ENCODE measurements around the gene LMOD3. TPM values are rescaled to one million over a fixed set of nuclear protein-coding genes. Genes with fewer than 3 reads are reported as not detected.

The LMOD3 gene
- total and polyA plus RNA-seq, 2 of the 8 experiments (the other 6 are each of a cell fraction or from before 2014, with no cell fraction given): not detected

DNA sequence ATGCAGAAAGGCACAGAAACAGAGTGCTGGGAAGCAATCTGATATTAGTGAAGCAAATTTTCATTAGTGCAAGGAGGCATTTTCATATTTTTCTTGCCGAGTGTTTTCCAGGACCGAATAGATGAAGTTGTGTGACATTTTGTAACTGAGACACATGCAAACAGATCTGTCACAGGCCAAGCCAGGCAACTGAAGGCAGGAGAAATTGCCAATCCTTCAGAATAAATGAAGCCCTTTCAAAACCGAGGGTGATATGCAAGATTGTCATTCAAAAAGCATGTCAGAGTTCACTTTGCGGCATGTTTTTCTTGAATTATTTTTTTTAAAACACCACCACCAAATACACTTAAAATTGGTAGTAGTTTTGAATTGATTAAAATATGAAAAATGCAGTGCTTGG lies 6.2 kb downstream of the LMOD3 start:
- Histone ChIP-seq H3K27me3 (replicated peaks in 1 of 4; ENCODE audit: control insufficient read depth in 3 of 4, extremely low read depth in 1 of 4, insufficient read depth in 3 of 4, low read length in 3 of 4) (no peaks in the 10 kb centered on the region), H2BK12ac (ENCODE audit: low read depth, low read length) (no peak overlapping the region), H3K9ac (replicated peaks in 1 of 4; ENCODE audit: extremely low read depth in 1 of 4, low read depth in 3 of 4, low read length in 3 of 4) (no peak overlapping the region), H3K27ac (ENCODE audit: low read depth, low read length) (no peak overlapping the region), H2AFZ (ENCODE audit: low read length) (no peak overlapping the region), H3K18ac (ENCODE audit: extremely low read depth, low read length) (no peak overlapping the region), H2BK120ac (replicated peaks; ENCODE audit: low read depth, low read length) (no peak overlapping the region), H3K4ac (replicated peaks; ENCODE audit: insufficient read length, low read depth, low read length) (no peak overlapping the region), H3K56ac (replicated peaks; ENCODE audit: insufficient read length, low read depth, low read length) (no peak overlapping the region), H3K36me3 (ENCODE audit: control insufficient read depth in 2 of 4, insufficient read depth in 4 of 4, low read length in 3 of 4) (no peaks in the 10 kb centered on the region), H2AK5ac (ENCODE audit: low read depth, low read length) (no peak overlapping the region), H2BK20ac (ENCODE audit: low read length) (no peak overlapping the region), H3K14ac (ENCODE audit: insufficient read length) (no peak overlapping the region), H2BK15ac (ENCODE audit: low read length) (no peak overlapping the region), H3K79me1 (ENCODE audit: low read depth, low read length) (no peaks in the 10 kb centered on the region), H3K4me1 (replicated peaks in 1 of 4; ENCODE audit: control insufficient read depth in 3 of 4, insufficient read depth in 4 of 4, low read length in 3 of 4) (peaks cover 0 to under 1% (median under 1%) of the 10 kb centered on the region in 4 experiments; a peak in 2 of 7 replicates), H3K23ac (ENCODE audit: insufficient read length) (no peak overlapping the region), H3K9me3 (ENCODE audit: insufficient read depth in 2 of 2, low read depth in 1 of 2, low read length in 1 of 2) (no peaks in the 10 kb centered on the region), H4K5ac (ENCODE audit: insufficient read length, low read depth, low read length) (no peak overlapping the region), H4K91ac (replicated peaks; ENCODE audit: insufficient read length, low read length) (no peak overlapping the region), H3K4me2 (ENCODE audit: insufficient read depth in 1 of 2, low read depth in 2 of 2, low read length in 2 of 2) (no peak overlapping the region), H4K8ac (ENCODE audit: extremely low read depth, insufficient read depth, low read length) (no peak overlapping the region), H3K23me2 (ENCODE audit: low read depth, low read length) (no peaks in the 10 kb centered on the region), H3K79me2 (ENCODE audit: control insufficient read depth in 1 of 2, insufficient read depth in 2 of 2, low read length in 2 of 2) (no peaks in the 10 kb centered on the region), H2BK5ac (ENCODE audit: low read depth, low read length) (no peak overlapping the region), H4K20me1 (replicated peaks in 1 of 2; ENCODE audit: control insufficient read depth in 1 of 2, insufficient read depth in 2 of 2, low read length in 2 of 2) (no peaks in the 10 kb centered on the region), H3K4me3 (ENCODE audit: extremely low read depth in 1 of 4, insufficient read depth in 2 of 4, low read depth in 3 of 4, low read length in 4 of 4) (no peak overlapping the region)
- 91% methylated on average over 4 of the region's 4 CpGs; no CpG with 5 or more reads in 1 of the 2 experiments for WGBS, 2 experiments (ENCODE audit: extremely low coverage in 1 of 2, insufficient coverage in 1 of 2, insufficient read length in 1 of 2, insufficient replicate concordance in 2 of 2, low coverage in 1 of 2, low lambda C conversion rate in 2 of 2, missing lambda C conversion rate in 1 of 2)
- ChIA-PET CTCF (ENCODE audit: partially characterized antibody) (interaction anchor here (0.6 kb wide), 2 partner anchors 46 to 197 kb away, joined by 3 read pairs; no protein-coding TSS in a partner anchor), POLR2A (ENCODE audit: partially characterized antibody) (no interaction called here)
- no peak for FAIRE-seq
- no peak for DNase-seq (ENCODE audit: low read depth in 1 of 2, low spot score in 2 of 2)
- TF ChIP-seq PHF8 (conservative IDR thresholded peaks at IDR 0.05; ENCODE audit: low read depth, low read length): no peak
- TF ChIP-seq CBX8 (IDR thresholded peaks at IDR 0.05; ENCODE audit: borderline replicate concordance, low read depth, low read length): no peak
- TF ChIP-seq SP4 (IDR thresholded peaks at IDR 0.05; ENCODE audit: low read length): no peak
- TF ChIP-seq TAF1 (IDR thresholded peaks at IDR 0.05; ENCODE audit: low read depth, low read length): no peak
- TF ChIP-seq EZH2 (IDR thresholded peaks at IDR 0.05; ENCODE audit: low read depth, low read length, severe bottlenecking): no peak
- TF ChIP-seq EGR1 (IDR thresholded peaks at IDR 0.05; ENCODE audit: borderline replicate concordance, low read depth, low read length): no peak
- no peak for TF ChIP-seq MAFK (IDR thresholded peaks at IDR 0.05; ENCODE audit: low read depth, low read length)
- no peak for TF ChIP-seq RXRA (IDR thresholded peaks at IDR 0.05; ENCODE audit: insufficient read depth, low read depth, low read length)
- TF ChIP-seq POU5F1 (IDR thresholded peaks at IDR 0.05; ENCODE audit: low read depth, low read length): no peak
- TF ChIP-seq NANOG (IDR thresholded peaks at IDR 0.05; ENCODE audit: insufficient read depth, low read depth, low read length, poor library complexity, severe bottlenecking): no peak
- TF ChIP-seq JUN (IDR thresholded peaks at IDR 0.05; ENCODE audit: low read depth, low read length): no peak

All from H1 (cell line).